GM12872 (cell line): ENCODE measurements around the gene AUH.
A peak's percentile ranks its signal among the peaks of the same experiment; 100 is the strongest.

Experiments
- TF ChIP-seq, protein P1 (sequence below): IDR thresholded peaks from 3 replicates; pipeline ENCODE4 v1.5.1; 2011; ENCODE audit warnings: low read depth, mild to moderate bottlenecking, low read length, moderate library complexity; ENCODE audit not compliant: insufficient read depth

AUH gene

DNA sequence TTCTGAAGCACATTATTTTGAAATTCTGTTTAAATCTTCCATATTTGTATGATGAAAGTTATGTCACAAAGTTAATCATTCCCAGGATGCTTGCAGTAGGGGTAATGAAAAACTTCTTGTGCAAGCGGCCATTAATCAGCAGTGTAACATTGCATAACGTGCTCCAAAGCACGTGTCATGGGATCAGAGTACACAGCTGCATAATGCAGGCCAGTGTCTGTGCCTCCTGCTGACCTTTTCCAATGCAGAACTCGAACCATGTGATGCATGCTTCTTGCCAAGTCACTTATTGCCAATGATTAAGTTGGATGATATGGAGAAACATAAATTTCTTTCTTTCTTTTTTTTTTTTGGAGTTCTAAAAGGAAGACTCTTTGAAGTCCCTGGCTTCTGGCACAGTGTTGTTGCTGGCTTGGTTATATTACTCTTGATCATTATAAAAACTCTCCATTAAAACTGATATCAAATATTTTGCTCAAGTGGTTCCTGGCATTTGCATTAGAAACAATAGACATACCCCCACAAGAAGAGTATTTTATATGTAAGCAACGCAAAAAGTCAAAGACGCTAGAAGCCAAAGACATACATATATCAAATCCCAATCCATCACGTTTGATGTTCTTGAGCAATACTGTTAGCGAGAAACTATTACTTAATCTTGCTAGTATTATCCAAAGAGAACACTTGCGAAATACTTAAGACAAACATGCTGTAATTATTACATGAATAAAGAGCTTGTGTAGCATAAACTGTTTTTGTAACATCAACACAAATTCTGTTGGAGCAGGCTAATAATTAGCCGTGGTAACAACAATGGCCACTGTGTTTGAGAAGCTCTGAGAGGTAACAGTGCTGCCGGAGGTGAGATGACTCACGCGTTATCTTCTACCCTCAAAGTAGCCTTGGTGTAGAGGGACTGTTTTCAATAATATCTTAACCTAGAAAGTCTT is 164.2 kb downstream of the AUH start:
- TF ChIP-seq, protein P1, sequence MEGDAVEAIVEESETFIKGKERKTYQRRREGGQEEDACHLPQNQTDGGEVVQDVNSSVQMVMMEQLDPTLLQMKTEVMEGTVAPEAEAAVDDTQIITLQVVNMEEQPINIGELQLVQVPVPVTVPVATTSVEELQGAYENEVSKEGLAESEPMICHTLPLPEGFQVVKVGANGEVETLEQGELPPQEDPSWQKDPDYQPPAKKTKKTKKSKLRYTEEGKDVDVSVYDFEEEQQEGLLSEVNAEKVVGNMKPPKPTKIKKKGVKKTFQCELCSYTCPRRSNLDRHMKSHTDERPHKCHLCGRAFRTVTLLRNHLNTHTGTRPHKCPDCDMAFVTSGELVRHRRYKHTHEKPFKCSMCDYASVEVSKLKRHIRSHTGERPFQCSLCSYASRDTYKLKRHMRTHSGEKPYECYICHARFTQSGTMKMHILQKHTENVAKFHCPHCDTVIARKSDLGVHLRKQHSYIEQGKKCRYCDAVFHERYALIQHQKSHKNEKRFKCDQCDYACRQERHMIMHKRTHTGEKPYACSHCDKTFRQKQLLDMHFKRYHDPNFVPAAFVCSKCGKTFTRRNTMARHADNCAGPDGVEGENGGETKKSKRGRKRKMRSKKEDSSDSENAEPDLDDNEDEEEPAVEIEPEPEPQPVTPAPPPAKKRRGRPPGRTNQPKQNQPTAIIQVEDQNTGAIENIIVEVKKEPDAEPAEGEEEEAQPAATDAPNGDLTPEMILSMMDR, result no peak

DNA sequence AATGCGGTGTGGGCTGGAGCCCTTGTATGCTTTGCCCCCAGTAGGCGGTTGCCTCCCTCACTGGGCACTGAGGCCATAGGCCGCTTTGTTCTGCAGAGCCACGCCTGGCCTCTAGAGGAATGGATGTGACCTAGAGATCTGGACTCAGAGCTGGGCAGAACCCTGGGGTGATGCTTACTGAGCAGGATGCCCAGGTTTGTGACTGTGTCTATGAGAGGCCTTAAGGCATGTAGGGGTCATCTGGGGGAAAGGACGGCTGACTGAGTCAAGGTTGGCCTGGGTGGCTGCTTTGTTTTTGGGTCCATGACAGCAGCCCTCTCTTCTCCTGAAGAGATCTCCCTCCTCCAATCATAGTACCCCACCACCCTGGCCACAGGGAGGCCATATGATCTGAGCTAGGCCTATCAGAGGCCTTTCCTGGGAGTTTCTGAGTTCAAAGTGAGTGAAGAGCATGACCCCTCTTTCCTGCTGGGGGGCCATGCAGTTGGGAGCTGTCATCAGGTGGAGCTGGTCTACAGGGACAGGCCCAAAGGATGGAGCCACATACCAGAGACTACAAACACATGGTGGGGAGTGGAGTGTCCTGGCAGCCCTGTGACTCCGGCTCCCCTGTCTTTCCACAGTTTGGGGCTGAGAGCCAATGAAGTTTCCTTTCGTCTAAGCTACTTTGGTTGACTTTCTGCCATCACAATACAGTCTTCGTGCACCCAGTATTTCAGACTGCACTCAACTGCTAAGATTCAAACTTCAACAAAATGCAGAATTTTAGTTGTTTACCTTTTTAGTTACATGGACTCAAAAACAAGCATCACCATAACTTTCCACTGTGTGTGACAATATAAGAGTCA is 165.4 kb downstream of the AUH start:
- TF ChIP-seq, protein P1, result no peak

DNA sequence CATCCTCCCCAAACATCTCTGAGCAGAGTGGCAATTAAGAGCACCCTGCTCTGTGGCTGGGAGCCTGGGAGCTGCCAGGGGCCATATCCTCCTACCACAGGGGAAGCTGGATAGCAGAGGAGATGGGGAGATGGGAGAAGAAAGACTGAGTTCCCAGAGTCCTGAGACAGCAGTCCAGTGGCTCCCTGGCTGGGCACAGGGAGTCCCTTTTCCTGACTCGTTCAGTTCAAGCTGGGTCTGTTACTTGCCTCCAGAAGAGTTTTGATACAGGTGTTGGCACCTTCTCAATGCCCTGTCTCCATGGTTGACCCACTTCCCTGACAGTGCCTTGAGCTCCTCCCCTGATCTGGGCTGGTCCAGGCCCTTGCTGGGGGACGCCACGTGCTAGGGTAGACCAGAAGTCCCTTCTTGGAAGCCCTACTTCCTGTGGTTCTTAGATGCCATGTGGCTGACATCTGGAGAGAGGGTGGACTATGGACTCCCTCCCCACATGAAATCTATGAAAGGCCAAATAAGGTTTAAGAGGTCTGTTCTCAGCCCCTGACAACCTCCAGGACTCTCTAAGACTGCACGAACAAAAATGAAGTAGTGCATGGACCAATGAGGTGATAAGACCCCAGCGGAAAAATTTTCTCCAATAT is 166.2 kb downstream of the AUH start:
- TF ChIP-seq, protein P1, result no peak

DNA sequence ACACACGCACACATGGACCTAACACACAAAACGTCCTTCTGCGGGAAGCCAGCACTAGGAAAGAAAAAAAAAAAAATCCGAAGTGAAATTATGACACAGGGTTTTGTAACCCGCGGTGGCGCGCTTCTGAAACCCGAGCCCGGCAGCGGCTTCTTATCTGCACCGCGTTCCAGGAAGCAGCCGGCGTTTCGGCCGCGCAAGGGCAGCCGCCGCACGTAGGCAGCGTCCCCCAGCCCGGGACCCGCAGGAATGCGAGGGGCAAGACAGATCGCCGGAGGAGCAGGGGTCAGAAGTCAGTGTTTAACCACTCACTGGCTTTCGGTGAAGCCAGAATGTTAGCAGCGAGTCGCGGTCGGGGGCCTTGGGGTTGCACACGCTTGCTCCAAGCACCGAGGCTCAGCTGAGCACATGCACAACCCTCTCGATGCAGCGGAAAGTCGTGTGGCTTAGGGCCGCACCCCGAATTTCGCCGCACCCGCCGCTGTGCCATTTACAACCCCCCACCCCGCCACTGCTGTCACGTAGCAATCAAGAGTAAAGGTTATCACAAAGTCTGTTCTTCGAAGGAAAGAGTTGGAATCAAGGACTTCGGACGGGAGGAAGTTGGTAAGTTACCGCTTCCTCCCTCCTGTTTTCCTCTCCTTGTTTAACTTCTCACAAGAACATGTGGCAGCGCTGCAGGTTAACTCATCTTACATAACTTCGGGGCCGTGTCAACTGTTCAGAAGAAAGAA is 167.9 kb downstream of the AUH start:
- TF ChIP-seq, protein P1, result 0 out of 3 replicates have a peak, but pooled peaks have one; percentile 10

DNA sequence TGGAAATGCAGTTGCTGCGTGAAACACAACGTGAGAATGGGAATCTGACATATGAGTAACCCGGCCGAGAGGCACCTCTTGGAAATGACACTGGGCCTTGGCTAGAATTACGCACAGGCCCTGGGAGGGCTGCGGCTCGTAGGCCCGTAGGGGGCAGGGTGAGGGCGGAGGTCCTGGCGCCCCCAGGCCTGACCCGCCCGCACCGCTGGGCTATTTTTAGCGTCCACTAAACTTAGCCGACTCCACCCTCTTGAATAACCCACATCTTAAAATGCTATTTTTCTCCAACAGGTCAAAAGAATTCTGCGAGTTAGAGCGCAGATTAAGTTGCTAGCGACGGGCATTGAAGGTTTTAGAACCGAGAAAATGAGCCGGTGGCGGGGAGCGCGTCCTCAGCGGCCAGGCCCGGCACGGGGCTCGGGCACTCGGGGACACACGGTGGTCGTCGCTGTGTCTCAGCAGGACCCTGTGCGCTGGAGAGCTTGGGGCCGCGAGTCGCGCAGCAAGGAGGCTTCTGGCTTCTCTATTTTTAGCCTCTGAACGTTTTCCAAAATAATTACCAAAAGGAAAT is 168.5 kb downstream of the AUH start:
- TF ChIP-seq, protein P1, result 0 out of 3 replicates have a peak, but pooled peaks have one; percentile 31

DNA sequence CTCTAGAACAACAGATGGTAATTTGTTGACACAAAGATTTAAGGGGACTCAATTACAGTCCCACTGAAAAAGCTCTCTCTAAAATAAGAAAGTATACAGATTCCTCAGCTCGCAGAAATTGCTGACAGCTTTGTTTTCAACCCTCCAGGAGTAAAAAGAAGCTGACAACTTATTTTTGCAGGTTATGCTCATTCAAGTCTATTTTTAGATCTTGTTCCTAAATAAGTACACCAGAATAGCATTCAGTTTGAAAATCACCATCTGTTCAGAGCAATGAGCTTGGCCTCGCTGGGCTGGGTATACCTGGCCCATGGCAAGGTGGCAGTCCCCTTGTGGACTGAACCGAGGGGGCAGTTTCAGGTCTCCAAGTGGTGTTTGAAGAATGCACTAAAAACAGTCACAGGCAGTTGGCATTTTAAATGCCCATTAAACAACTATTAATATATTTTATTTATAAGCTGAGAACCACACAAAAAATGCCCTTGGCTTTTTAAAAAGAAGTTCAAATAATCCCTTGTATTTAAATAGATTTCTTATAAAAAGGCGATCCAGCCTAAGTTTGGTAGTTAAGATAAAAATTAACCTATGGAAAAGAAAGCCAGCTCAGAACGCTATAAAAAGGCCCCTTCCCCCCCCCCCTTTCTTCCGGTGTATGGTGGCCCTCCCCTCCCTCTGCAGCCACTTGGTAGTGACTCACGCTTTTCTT is 169.2 kb downstream of the AUH start:
- TF ChIP-seq, protein P1, result peak; percentile 27; the same call in 1 of the 3 replicates
